K562 (cell line): ENCODE results near the gene SNRPA. TPM values are rescaled to one million over a fixed set of nuclear protein-coding genes. Genes with fewer than 3 reads are reported as not detected.

Source experiments
- C11orf30 ChIP-seq: fragments of 450-650 bp; IDR thresholded peaks from 2 replicates; pipeline ENCODE4 v1.6.1; 2016; ENCODE audit warnings: low read depth, mild to moderate bottlenecking
- CCNT2 ChIP-seq: IDR thresholded peaks from 2 replicates; pipeline ENCODE4 v1.6.1; 2011; ENCODE audit warnings: borderline replicate concordance, low read depth, mild to moderate bottlenecking, moderate library complexity, mixed read lengths, low read length; ENCODE audit not compliant: insufficient read length; ENCODE audit errors: extremely low read depth
- ETS2 ChIP-seq: IDR thresholded peaks from 2 replicates; pipeline ENCODE4 v1.6.1; 2016; ENCODE audit warnings: borderline replicate concordance, missing genetic modification characterization, mild to moderate bottlenecking, moderate library complexity, missing compliant biosample characterization; ENCODE audit not compliant: poor library complexity, severe bottlenecking
- ETV1 ChIP-seq: fragments of 450-650 bp; conservative IDR thresholded peaks from 2 replicates; pipeline ENCODE4 v1.6.1; 2016; ENCODE audit warnings: missing genetic modification characterization, control low read depth, low read depth, missing compliant biosample characterization
- FOS ChIP-seq: IDR thresholded peaks from 3 replicates; pipeline ENCODE4 v1.6.1; 2011; ENCODE audit not compliant: insufficient read length; ENCODE audit errors: extremely low read depth
- HDAC8 ChIP-seq: fragments of 450-650 bp; IDR thresholded peaks from 2 replicates; pipeline ENCODE4 v1.6.1; 2016; ENCODE audit warnings: mild to moderate bottlenecking, missing genetic modification characterization, moderate library complexity, missing compliant biosample characterization
- HDGF ChIP-seq: fragments of 450-650 bp; IDR thresholded peaks from 2 replicates; pipeline ENCODE4 v1.6.1; 2016
- HOXB6 ChIP-seq: fragments of 250-450 bp; sonication (Bioruptor Pico); IDR thresholded peaks from 2 replicates; pipeline ENCODE4 v1.5.1; 2022; ENCODE audit warnings: mild to moderate bottlenecking, borderline replicate concordance
- MEIS2 ChIP-seq: fragments of 450-650 bp; IDR thresholded peaks from 2 replicates; pipeline ENCODE4 v1.6.1; 2014; ENCODE audit warnings: mild to moderate bottlenecking; ENCODE audit not compliant: partially characterized antibody
- MYBL2 ChIP-seq, 2 experiments: fragments of 450-650 bp in 1 of 2; sonication (generic) in 1 of 2; formaldehyde crosslinking in 1 of 2; IDR thresholded peaks; 2 replicates each; pipeline versions ENCODE4 v1.6.1 to v1.8.1; 2017 to 2022; ENCODE audit warnings: borderline replicate concordance in 1 of 2, inconsistent platforms in 1 of 2, low read depth in 1 of 2, mild to moderate bottlenecking in 1 of 2, missing genetic modification reagents in 1 of 2, moderate library complexity in 1 of 2
- NCOA1 ChIP-seq: fragments of 450-650 bp; IDR thresholded peaks from 2 replicates; pipeline ENCODE4 v1.6.1; 2016; ENCODE audit warnings: low read depth
- NRF1 ChIP-seq, 2 experiments: fragments of 450-650 bp; IDR thresholded peaks in 1 of 2; conservative IDR thresholded peaks in 1 of 2; 2 replicates each; pipeline ENCODE4 v1.6.1; 2014; ENCODE audit warnings: mild to moderate bottlenecking in 2 of 2
- OTX1 ChIP-seq: fragments of 450-650 bp; formaldehyde crosslinking; IDR thresholded peaks from 2 replicates; pipeline ENCODE4 v1.4.0; 2022; ENCODE audit warnings: mild to moderate bottlenecking
- SMAD1 ChIP-seq: fragments of 150-350 bp; IDR thresholded peaks from 2 replicates; pipeline ENCODE4 v1.6.1; 2014; ENCODE audit warnings: low read length, low read depth; ENCODE audit not compliant: partially characterized antibody
- SMAD3 ChIP-seq: fragments of 450-650 bp; formaldehyde crosslinking; conservative IDR thresholded peaks from 2 replicates; pipeline ENCODE4 v1.4.0; 2020; ENCODE audit warnings: mild to moderate bottlenecking
- SRSF1 ChIP-seq: fragments of 200-400 bp; formaldehyde crosslinking; IDR thresholded peaks from 2 replicates; pipeline ENCODE4 v1.6.1; 2017; ENCODE audit warnings: mild to moderate bottlenecking, low read depth, low read length, moderate library complexity
- WHSC1 ChIP-seq: IDR thresholded peaks from one replicate; pipeline ENCODE4 v1.6.1; 2012; ENCODE audit warnings: low read length, control low read depth, inconsistent platforms
- ZBTB7A ChIP-seq: IDR thresholded peaks from 2 replicates; pipeline ENCODE4 v1.6.1; 2011; ENCODE audit warnings: low read depth, mild to moderate bottlenecking, low read length, moderate library complexity, borderline replicate concordance; ENCODE audit not compliant: control insufficient read depth
- ZC3H4 ChIP-seq: sonication (generic); formaldehyde crosslinking; IDR thresholded peaks from 2 replicates; pipeline ENCODE4 v1.9.0; 2021; ENCODE audit warnings: missing genetic modification reagents, borderline replicate concordance
- ZNF124 ChIP-seq: sonication (generic); formaldehyde crosslinking; IDR thresholded peaks from 2 replicates; pipeline ENCODE4 v1.8.1; 2022; ENCODE audit warnings: missing genetic modification reagents
- ZNF175 ChIP-seq: fragments of 200-800 bp; sonication (Bioruptor generic); IDR thresholded peaks from 2 replicates; pipeline ENCODE4 v1.6.1; 2016; ENCODE audit warnings: low read depth, mild to moderate bottlenecking, missing genetic modification characterization, missing compliant biosample characterization
- polyA plus RNA-seq, 8 experiments: library from polyadenylated mRNA; depleted of rRNA in 4 of 8; stranded (reverse) in 5 of 8; unstranded in 3 of 8; fragments of >200 nt; fragmentation: Nextera tagmentation in 2 of 8; fragmentation: Illumina TruSeq in 1 of 8; extraction: Ambion mirVana in 2 of 8; extraction: Trizol in 1 of 8; gene quantifications; 2 replicates each; pipeline versions ENCODE4 v1.2.1 to v1.2.3, GENCODE V29; 2011 to 2014; ENCODE audit warnings: inconsistent platforms in 1 of 8, missing spikeins in 1 of 8
- total RNA-seq, 7 experiments: library from RNA; depleted of rRNA in 6 of 7; stranded (reverse); fragments of >200 nt in 6 of 7; fragmentation: Illumina TruSeq in 2 of 7; extraction: Trizol in 2 of 7; gene quantifications; 2 replicates each; pipeline versions ENCODE4 v1.2.1 to v1.2.3, GENCODE V29; 2011 to 2021; ENCODE audit warnings: low replicate concordance in 1 of 7
- TF ChIP-seq, protein P1 (sequence below): fragments of 250-450 bp; sonication (Bioruptor Pico); IDR thresholded peaks from 2 replicates; pipeline ENCODE4 v1.5.0; 2020; ENCODE audit warnings: mild to moderate bottlenecking
- TF ChIP-seq, protein P2 (sequence below), 3 experiments: IDR thresholded peaks in 2 of 3; conservative IDR thresholded peaks in 1 of 3; 2 replicates each; pipeline ENCODE4 v1.5.1; 2011 to 2012; ENCODE audit warnings: low read length in 3 of 3, mild to moderate bottlenecking in 3 of 3, control low read depth in 2 of 3, improper control_type of control experiment in 1 of 3, inconsistent platforms in 1 of 3, low read depth in 1 of 3, mixed read lengths in 1 of 3, moderate library complexity in 1 of 3; ENCODE audit not compliant: insufficient read depth in 2 of 3

SNRPA gene
- total and polyA plus RNA-seq, 9 of the 15 experiments (the other 6 are each of a cell fraction or from before 2014, with no cell fraction given) = 16.3 to 311 (median 193) TPM

DNA sequence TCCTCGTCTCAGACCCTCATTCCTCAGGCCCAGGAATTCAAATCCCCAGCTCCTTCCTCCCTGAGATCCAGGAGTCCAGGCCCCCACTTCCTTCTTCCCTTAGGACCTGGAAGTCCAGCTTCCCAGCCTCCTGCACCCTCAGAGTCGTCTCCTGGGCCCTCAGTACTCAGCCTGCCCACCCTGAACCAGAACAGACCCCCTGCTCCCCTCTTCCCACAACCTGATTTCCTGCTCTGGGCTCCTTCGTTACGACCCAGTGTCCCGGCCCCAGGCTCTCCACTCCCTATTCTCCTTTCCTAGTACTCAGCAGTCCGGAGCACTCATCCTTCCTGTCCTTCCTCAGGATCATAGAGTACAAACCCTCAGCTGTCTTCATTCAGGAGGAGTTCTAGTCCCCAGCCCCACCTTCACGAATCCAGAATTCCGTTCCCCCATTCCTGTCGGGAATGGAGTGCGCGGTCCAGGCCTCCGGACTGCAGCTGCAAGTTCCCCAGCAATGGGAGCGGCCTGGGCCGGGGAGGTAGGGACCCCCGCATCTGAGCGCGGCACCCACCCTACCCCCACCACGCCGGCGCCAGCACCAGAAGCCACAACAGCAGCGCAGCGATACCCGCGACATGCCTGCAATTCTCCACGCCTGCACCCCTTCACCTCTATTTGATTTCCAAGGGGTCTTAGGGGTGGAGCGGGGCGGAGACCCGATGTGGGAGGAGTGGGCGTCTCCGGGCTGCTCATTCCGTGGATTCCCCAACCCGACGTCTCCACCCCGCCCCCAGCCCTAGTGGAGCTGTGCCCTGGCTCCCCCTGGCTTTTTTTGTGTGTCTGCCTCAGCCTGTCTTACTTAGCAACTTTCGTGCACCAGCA is 60.7 kb downstream of the SNRPA start (continued):
- TF ChIP-seq SRSF1 = no peak
- TF ChIP-seq ZNF175 = no peak
- no peak for TF ChIP-seq ZC3H4 (CRISPR knock-in tag)
- TF ChIP-seq MEIS2 = no peak
- TF ChIP-seq, protein P1, sequence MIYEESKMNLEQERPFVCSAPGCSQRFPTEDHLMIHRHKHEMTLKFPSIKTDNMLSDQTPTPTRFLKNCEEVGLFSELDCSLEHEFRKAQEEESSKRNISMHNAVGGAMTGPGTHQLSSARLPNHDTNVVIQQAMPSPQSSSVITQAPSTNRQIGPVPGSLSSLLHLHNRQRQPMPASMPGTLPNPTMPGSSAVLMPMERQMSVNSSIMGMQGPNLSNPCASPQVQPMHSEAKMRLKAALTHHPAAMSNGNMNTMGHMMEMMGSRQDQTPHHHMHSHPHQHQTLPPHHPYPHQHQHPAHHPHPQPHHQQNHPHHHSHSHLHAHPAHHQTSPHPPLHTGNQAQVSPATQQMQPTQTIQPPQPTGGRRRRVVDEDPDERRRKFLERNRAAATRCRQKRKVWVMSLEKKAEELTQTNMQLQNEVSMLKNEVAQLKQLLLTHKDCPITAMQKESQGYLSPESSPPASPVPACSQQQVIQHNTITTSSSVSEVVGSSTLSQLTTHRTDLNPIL = no peak
- no peak for TF ChIP-seq SMAD3 (CRISPR knock-in tag)
- TF ChIP-seq OTX1 (CRISPR knock-in tag) = no peak
- no peak for TF ChIP-seq WHSC1
- no peak for TF ChIP-seq HDAC8 (tag)
- no peak for TF ChIP-seq ETV1 (tag)
- no peak for TF ChIP-seq MYBL2 (IDR thresholded peaks at IDR 0.05; ENCODE audit: low read depth)
- no peak for TF ChIP-seq MYBL2 (CRISPR knock-in tag; IDR thresholded peaks at IDR 0.05; ENCODE audit: borderline replicate concordance)
- TF ChIP-seq, protein P2, sequence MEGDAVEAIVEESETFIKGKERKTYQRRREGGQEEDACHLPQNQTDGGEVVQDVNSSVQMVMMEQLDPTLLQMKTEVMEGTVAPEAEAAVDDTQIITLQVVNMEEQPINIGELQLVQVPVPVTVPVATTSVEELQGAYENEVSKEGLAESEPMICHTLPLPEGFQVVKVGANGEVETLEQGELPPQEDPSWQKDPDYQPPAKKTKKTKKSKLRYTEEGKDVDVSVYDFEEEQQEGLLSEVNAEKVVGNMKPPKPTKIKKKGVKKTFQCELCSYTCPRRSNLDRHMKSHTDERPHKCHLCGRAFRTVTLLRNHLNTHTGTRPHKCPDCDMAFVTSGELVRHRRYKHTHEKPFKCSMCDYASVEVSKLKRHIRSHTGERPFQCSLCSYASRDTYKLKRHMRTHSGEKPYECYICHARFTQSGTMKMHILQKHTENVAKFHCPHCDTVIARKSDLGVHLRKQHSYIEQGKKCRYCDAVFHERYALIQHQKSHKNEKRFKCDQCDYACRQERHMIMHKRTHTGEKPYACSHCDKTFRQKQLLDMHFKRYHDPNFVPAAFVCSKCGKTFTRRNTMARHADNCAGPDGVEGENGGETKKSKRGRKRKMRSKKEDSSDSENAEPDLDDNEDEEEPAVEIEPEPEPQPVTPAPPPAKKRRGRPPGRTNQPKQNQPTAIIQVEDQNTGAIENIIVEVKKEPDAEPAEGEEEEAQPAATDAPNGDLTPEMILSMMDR (IDR thresholded peaks at IDR 0.05 in 2 of 3, conservative IDR thresholded peaks at IDR 0.05 in 1 of 3; ENCODE audit: insufficient read depth in 2 of 3, low read depth in 1 of 3, low read length in 3 of 3) = peak in 2 of 3 experiments; percentile 6 to 12; a peak in 1 of 6 replicates
- no peak for TF ChIP-seq SMAD1
- no peak for TF ChIP-seq ZNF124 (CRISPR knock-in tag)
- TF ChIP-seq HDGF = 0 out of 2 replicates have a peak, but pooled peaks have one; percentile 30
- no peak for TF ChIP-seq CCNT2
- TF ChIP-seq NRF1 (conservative IDR thresholded peaks at IDR 0.05 in 1 of 2, IDR thresholded peaks at IDR 0.05 in 1 of 2) = no peak
- no peak for TF ChIP-seq FOS
- no peak for TF ChIP-seq C11orf30
- no peak for TF ChIP-seq ETS2 (tag)
- no peak for TF ChIP-seq NCOA1
- TF ChIP-seq HOXB6 = no peak
- TF ChIP-seq ZBTB7A = peak; percentile 7; the same call in 1 of the 2 replicates
